ENCODE measurements around the gene NR1I3. TPM values are rescaled to one million over a fixed set of nuclear protein-coding genes. Genes with fewer than 3 reads are reported as not detected.
A peak's percentile ranks its signal among the peaks of the same experiment; 100 is the strongest.

NR1I3 gene
- total and polyA plus RNA-seq, 9 donors, result not detected

DNA sequence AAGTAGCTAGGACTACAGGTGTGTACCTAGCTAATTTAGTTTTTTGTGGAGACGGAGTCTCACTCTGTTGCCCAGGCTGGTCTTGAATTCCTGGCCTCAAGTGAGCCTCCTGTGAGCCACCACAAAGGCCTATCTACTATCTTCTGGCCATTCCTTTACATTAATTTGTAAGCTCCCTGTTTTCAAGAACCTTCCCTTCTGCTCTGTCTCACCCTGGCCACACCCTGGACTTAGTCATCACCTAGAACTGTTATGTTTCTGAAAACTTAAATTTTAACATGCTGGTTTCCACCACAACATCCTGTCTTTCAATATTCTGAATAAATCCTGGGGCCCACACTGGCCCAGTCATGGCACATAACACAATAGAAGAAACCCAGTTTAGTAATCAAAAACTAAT, 55.8 kb downstream of the NR1I3 start:
- H3K9me3 ChIP-seq, result no peaks in the 10 kb centered on the region
- 92 to 100% (median 96%) methylated on average over 1 of the region's 1 CpG for WGBS, 3 donors
- TF ChIP-seq POLR2A (IDR thresholded peaks at IDR 0.05), result no peak
- TF ChIP-seq, protein P1, sequence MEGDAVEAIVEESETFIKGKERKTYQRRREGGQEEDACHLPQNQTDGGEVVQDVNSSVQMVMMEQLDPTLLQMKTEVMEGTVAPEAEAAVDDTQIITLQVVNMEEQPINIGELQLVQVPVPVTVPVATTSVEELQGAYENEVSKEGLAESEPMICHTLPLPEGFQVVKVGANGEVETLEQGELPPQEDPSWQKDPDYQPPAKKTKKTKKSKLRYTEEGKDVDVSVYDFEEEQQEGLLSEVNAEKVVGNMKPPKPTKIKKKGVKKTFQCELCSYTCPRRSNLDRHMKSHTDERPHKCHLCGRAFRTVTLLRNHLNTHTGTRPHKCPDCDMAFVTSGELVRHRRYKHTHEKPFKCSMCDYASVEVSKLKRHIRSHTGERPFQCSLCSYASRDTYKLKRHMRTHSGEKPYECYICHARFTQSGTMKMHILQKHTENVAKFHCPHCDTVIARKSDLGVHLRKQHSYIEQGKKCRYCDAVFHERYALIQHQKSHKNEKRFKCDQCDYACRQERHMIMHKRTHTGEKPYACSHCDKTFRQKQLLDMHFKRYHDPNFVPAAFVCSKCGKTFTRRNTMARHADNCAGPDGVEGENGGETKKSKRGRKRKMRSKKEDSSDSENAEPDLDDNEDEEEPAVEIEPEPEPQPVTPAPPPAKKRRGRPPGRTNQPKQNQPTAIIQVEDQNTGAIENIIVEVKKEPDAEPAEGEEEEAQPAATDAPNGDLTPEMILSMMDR (IDR thresholded peaks at IDR 0.05), result no peak
- TF ChIP-seq EP300 (IDR thresholded peaks at IDR 0.05), result no peak
- peak in 1 of 5 donors; percentile 2 for DNase-seq
- H3K4me3 ChIP-seq, result no peak overlapping the region
- H3K4me1 ChIP-seq (ENCODE audit: insufficient read depth), result peaks cover 2% of the 10 kb centered on the region
- H3K36me3 ChIP-seq, result no peaks in the 10 kb centered on the region
- H3K27ac ChIP-seq, result no peak overlapping the region
- intact Hi-C loops (cut with DNase I), result no loop called here
- no peaks in the 10 kb centered on the region for H3K27me3 ChIP-seq

DNA sequence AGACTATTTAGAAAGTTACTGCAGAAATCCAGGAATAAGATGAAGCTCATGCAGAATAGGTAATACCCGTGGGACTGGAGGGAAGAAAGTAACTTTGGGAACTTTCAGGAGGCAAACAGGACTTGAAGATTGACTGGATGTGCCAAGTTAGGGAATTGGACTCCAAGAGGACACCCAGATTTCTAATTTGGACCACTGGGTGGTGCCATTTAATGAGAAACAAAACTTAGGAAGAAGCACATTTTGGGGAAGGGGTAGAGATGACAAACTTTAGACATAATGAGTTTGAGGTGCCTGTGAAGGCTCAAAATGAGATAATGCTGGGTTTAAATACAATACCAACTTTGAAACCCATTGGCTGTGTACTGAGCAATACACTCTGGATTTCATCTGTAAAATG, 57.4 kb downstream of the NR1I3 start:
- Histone ChIP-seq H3K9me3 (no peaks in the 10 kb centered on the region), H3K36me3 (no peaks in the 10 kb centered on the region), H3K27me3 (no peaks in the 10 kb centered on the region), H3K4me3 (no peak overlapping the region), H3K4me1 (ENCODE audit: insufficient read depth) (peaks cover 8% of the 10 kb centered on the region), H3K27ac (no peak overlapping the region)
- 57 to 69% (median 68%) methylated on average over 1 of the region's 1 CpG for WGBS, 3 donors
- intact Hi-C loops (cut with DNase I), result no loop called here
- TF ChIP-seq, protein P1 (IDR thresholded peaks at IDR 0.05), result no peak
- TF ChIP-seq POLR2A (IDR thresholded peaks at IDR 0.05) (no peak), EP300 (IDR thresholded peaks at IDR 0.05) (no peak)
- no peak for DNase-seq

- DNase-seq, result no peak
- TF ChIP-seq EP300 (IDR thresholded peaks at IDR 0.05), result no peak
- TF ChIP-seq, protein P1 (IDR thresholded peaks at IDR 0.05), result no peak
- TF ChIP-seq POLR2A (IDR thresholded peaks at IDR 0.05), result no peak
- Histone ChIP-seq H3K27me3 (no peaks in the 10 kb centered on the region), H3K4me3 (no peak overlapping the region), H3K36me3 (no peaks in the 10 kb centered on the region), H3K9me3 (no peaks in the 10 kb centered on the region), H3K4me1 (ENCODE audit: insufficient read depth) (peaks cover 6% of the 10 kb centered on the region), H3K27ac (no peak overlapping the region)
- intact Hi-C loops (cut with DNase I), result no loop called here
- 90 to 96% (median 94%) methylated on average over 3 of the region's 3 CpGs for WGBS, 3 donors
These were observed 58.3 kb downstream of the NR1I3 start for GRCh38 chr1:161179698-161180097.

Small RNA genes lying within 50 kb of the gene (microRNA-seq; reads per million reads assigned to microRNA genes)
- 0 to 0.18 (median 0.16) reads per million in 3 donors for gene MIR5187

Other genes starting within 250 kb of the NR1I3 start
- gene F11R, start 217.1 kb downstream of the NR1I3 start, total RNA-seq, result 10 to 100 TPM; 14.8 to 62.7 (median 34.9) TPM
- 10 to 100 TPM; 26.1 to 68.5 TPM for gene F11R, start 217.1 kb downstream of the NR1I3 start, polyA plus RNA-seq
- gene TSTD1, start 199.2 kb downstream of the NR1I3 start, total RNA-seq, result 100 to 1,000 TPM in 1 of 7 donors, 10 to 100 TPM in 6; 32.6 to 200 (median 50.3) TPM
- 100 to 1,000 TPM in 1 of 2 donors, 10 to 100 TPM in 1; 13.6 to 107 TPM for gene TSTD1, start 199.2 kb downstream of the NR1I3 start, polyA plus RNA-seq
- 10 to 100 TPM; 28.1 to 49.6 (median 44.0) TPM for gene USF1, start 192.2 kb downstream of the NR1I3 start, total RNA-seq
- 10 to 100 TPM; 38.8 to 54.8 TPM for gene USF1, start 192.2 kb downstream of the NR1I3 start, polyA plus RNA-seq
- gene ARHGAP30, start 168.3 kb downstream of the NR1I3 start, total RNA-seq, result 1 to 10 TPM; 1.7 to 6.3 (median 2.8) TPM
- 1 to 10 TPM; 1.6 to 9.3 TPM for gene ARHGAP30, start 168.3 kb downstream of the NR1I3 start, polyA plus RNA-seq
- 1 to 10 TPM in 1 of 7 donors, under 1 TPM in 4, not detected in 2; 0.15 to 4.4 (median 0.26) TPM for gene NECTIN4, start 148.6 kb downstream of the NR1I3 start, total RNA-seq
- under 1 TPM in 1 of 2 donors, not detected in 1; 0.07 TPM for gene NECTIN4, start 148.6 kb downstream of the NR1I3 start, polyA plus RNA-seq
- 10 to 100 TPM in 2 of 7 donors, 1 to 10 TPM in 5; 5.5 to 23.3 (median 7.5) TPM for gene KLHDC9, start 139.8 kb downstream of the NR1I3 start, total RNA-seq
- gene KLHDC9, start 139.8 kb downstream of the NR1I3 start, polyA plus RNA-seq, result 1 to 10 TPM; 7.1 to 7.3 TPM
- 10 to 100 TPM; 18.1 to 54.0 (median 46.9) TPM for gene PFDN2, start 120.2 kb downstream of the NR1I3 start, total RNA-seq
- gene PFDN2, start 120.2 kb downstream of the NR1I3 start, polyA plus RNA-seq, result 10 to 100 TPM; 66.6 to 94.4 TPM
- gene NIT1, start 120.1 kb downstream of the NR1I3 start, total RNA-seq, result 10 to 100 TPM; 25.4 to 37.1 (median 33.7) TPM
- gene NIT1, start 120.1 kb downstream of the NR1I3 start, polyA plus RNA-seq, result 10 to 100 TPM; 36.7 to 37.5 TPM
- gene DEDD, start 105.5 kb downstream of the NR1I3 start, total RNA-seq, result 10 to 100 TPM; 19.0 to 40.2 (median 38.1) TPM
- gene DEDD, start 105.5 kb downstream of the NR1I3 start, polyA plus RNA-seq, result 10 to 100 TPM; 35.2 to 53.9 TPM
- gene UFC1, start 84.2 kb downstream of the NR1I3 start, total RNA-seq, result 100 to 1,000 TPM in 3 of 7 donors, 10 to 100 TPM in 4; 63.2 to 111 (median 96.1) TPM
- 100 to 1,000 TPM; 131 to 209 TPM for gene UFC1, start 84.2 kb downstream of the NR1I3 start, polyA plus RNA-seq
- gene USP21, start 78.7 kb downstream of the NR1I3 start, total RNA-seq, result 10 to 100 TPM; 16.7 to 41.9 (median 38.5) TPM
- 10 to 100 TPM; 29.2 to 32.0 TPM for gene USP21, start 78.7 kb downstream of the NR1I3 start, polyA plus RNA-seq
- 10 to 100 TPM; 20.1 to 37.9 (median 24.2) TPM for gene PPOX, start 71.8 kb downstream of the NR1I3 start, total RNA-seq
- gene PPOX, start 71.8 kb downstream of the NR1I3 start, polyA plus RNA-seq, result 10 to 100 TPM; 21.1 to 29.6 TPM
- 10 to 100 TPM; 23.1 to 40.6 (median 28.8) TPM for gene B4GALT3, start 60.7 kb downstream of the NR1I3 start, total RNA-seq
- gene B4GALT3, start 60.7 kb downstream of the NR1I3 start, polyA plus RNA-seq, result 10 to 100 TPM; 24.2 to 44.0 TPM
- 100 to 1,000 TPM in 4 of 7 donors, 10 to 100 TPM in 3; 40.7 to 437 (median 103) TPM for gene ADAMTS4, start 39.1 kb downstream of the NR1I3 start, total RNA-seq
- 10 to 100 TPM in 1 of 2 donors, under 1 TPM in 1; 0.90 to 19.4 TPM for gene ADAMTS4, start 39.1 kb downstream of the NR1I3 start, polyA plus RNA-seq
- gene NDUFS2, start 35.8 kb downstream of the NR1I3 start, total RNA-seq, result 100 to 1,000 TPM in 4 of 7 donors, 10 to 100 TPM in 3; 90.7 to 137 (median 105) TPM
- 100 to 1,000 TPM in 1 of 2 donors, 10 to 100 TPM in 1; 76.2 to 140 TPM for gene NDUFS2, start 35.8 kb downstream of the NR1I3 start, polyA plus RNA-seq
- gene FCER1G, start 22.9 kb downstream of the NR1I3 start, total RNA-seq, result 10 to 100 TPM in 4 of 7 donors, 1 to 10 TPM in 3; 7.1 to 38.0 (median 19.3) TPM
- 100 to 1,000 TPM in 1 of 2 donors, 10 to 100 TPM in 1; 38.3 to 270 TPM for gene FCER1G, start 22.9 kb downstream of the NR1I3 start, polyA plus RNA-seq
- 1 to 10 TPM in 1 of 7 donors, under 1 TPM in 1, not detected in 5; 0.85 to 4.3 TPM for gene APOA2, start 14.6 kb downstream of the NR1I3 start, total RNA-seq
- gene APOA2, start 14.6 kb downstream of the NR1I3 start, polyA plus RNA-seq, result not detected
- gene TOMM40L, start 12.1 kb downstream of the NR1I3 start, total RNA-seq, result 10 to 100 TPM in 1 of 7 donors, 1 to 10 TPM in 6; 2.4 to 15.2 (median 7.5) TPM
- 10 to 100 TPM in 1 of 2 donors, 1 to 10 TPM in 1; 3.7 to 10.4 TPM for gene TOMM40L, start 12.1 kb downstream of the NR1I3 start, polyA plus RNA-seq
- gene PCP4L1, start 20.5 kb upstream of the NR1I3 start, total RNA-seq, result 10 to 100 TPM in 1 of 7 donors, 1 to 10 TPM in 5, under 1 TPM in 1; 0.69 to 20.2 (median 1.7) TPM
- 1 to 10 TPM; 2.6 to 9.4 TPM for gene PCP4L1, start 20.5 kb upstream of the NR1I3 start, polyA plus RNA-seq
- 1 to 10 TPM; 1.4 to 3.8 (median 2.5) TPM for gene MPZ, start 71.8 kb upstream of the NR1I3 start, total RNA-seq
- 1 to 10 TPM; 2.3 to 9.3 TPM for gene MPZ, start 71.8 kb upstream of the NR1I3 start, polyA plus RNA-seq
- 100 to 1,000 TPM in 5 of 7 donors, 10 to 100 TPM in 2; 12.6 to 149 (median 126) TPM for gene SDHC, start 76.2 kb upstream of the NR1I3 start, total RNA-seq
- gene SDHC, start 76.2 kb upstream of the NR1I3 start, polyA plus RNA-seq, result 100 to 1,000 TPM; 115 to 327 TPM
- gene CFAP126, start 129.7 kb upstream of the NR1I3 start, total RNA-seq, result 10 to 100 TPM in 1 of 7 donors, 1 to 10 TPM in 3, not detected in 3; 1.5 to 15.2 (median 2.5) TPM
- gene CFAP126, start 129.7 kb upstream of the NR1I3 start, polyA plus RNA-seq, result under 1 TPM in 1 of 2 donors, not detected in 1; 0.11 TPM

Data from ovary (tissue), 9 donors.